ENCODE data around the gene FANCC. TPM values are rescaled to one million over a fixed set of nuclear protein-coding genes. Genes with fewer than 3 reads are reported as not detected.
"Not testable (repeated sequence)": the region's sequence is repeated elsewhere in the genome, so short reads cannot be mapped to it uniquely, and the experiment has no call there.

The FANCC gene
- total RNA-seq, 2 donors from 2014 or later: 15.8 to 18.1 TPM

- H3K27ac Mint-ChIP-seq: no peak overlapping the region
- ATAC-seq: peak in 1 of 2 donors; percentile 56
- H3K36me3 Mint-ChIP-seq: peaks cover 0 to 8% of the 10 kb centered on the region in 2 donors
- DNase-seq (ENCODE audit: low spot score in 2 of 2): no peak
- peaks cover 0 to 7% of the 10 kb centered on the region in 2 donors for H3K9me3 Mint-ChIP-seq
These were observed 15.0 kb downstream of the FANCC start for GRCh38 chr9:95302479-95302878.

DNA sequence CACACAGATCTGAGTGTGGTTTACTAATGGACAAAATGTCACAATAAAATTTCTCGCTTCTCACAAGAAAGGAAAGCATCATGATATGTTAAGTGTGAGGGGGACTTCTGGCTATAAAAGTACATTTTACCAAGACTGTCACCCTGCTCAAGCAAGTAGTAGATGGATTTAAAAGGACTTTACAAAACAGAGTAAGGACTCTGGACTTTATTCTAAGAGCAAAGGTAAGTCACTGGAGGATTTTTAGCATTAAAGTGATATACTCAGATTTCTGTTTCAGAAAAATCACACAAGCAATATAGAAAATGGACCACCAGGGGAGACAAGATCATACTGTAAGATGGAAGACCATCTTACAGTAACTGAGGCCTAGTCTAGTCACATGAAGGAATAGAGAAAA, 19.7 kb downstream of the FANCC start:
- Mint-ChIP-seq H3K9me3 (no peaks in the 10 kb centered on the region), H3K36me3 (no peaks in the 10 kb centered on the region), H3K27ac (no peak overlapping the region)
- DNase-seq (ENCODE audit: low spot score in 2 of 2): no peak
- ATAC-seq: no peak

DNA sequence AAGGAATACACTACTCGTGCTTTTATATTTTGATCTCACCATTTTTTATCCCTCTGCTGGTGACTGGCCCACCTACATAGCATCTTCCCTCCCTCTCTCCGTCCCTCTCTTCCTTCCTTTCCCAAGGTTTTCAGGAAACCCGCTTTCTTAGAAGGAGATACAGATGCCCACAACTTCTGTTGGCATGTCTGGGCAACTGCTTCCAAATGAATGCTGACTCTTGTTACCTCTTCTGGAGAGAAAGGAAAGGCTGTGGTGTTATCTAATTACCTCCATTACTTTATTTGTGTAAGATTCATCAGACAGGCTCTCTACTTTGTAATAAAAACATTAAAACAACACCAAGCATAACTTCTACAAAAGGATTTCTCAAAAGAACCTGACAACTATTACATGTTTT, 20.2 kb downstream of the FANCC start:
- DNase-seq (ENCODE audit: low spot score in 2 of 2): no peak
- Mint-ChIP-seq H3K36me3 (no peaks in the 10 kb centered on the region), H3K9me3 (no peaks in the 10 kb centered on the region), H3K27ac (no peak overlapping the region)
- no peak for ATAC-seq

- Mint-ChIP-seq H3K36me3 (peaks cover 4 to 5% of the 10 kb centered on the region in 2 donors), H3K27ac (no peak overlapping the region), H3K9me3 (peaks cover 0 to 3% of the 10 kb centered on the region in 2 donors)
- DNase-seq (ENCODE audit: low spot score in 2 of 2) (no peak), ATAC-seq (no peak)
These were observed 20.7 kb downstream of the FANCC start for GRCh38 chr9:95296761-95297160.

DNA sequence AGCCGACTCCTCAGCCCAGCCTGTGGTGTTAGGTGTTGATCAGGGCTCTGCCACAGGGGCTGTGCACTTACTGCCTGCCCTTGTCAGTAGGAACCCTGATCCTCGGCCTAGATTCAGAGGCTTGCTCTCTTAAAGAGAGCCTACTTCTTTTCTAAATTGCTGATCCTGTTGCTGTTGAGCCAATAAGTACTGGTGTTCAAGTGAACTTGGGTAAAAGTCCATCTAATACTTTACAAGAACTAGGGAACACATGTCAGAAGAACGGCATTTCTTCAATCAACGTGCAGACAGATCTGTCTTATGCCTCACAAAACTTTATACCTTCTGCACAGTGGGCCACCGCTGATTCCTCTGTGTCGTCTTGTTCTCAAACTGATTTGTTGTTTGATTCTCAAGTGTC, 24.2 kb downstream of the FANCC start:
- peaks cover 0 to 13% of the 10 kb centered on the region in 2 donors for H3K9me3 Mint-ChIP-seq
- H3K36me3 Mint-ChIP-seq: peaks cover 5 to 16% of the 10 kb centered on the region in 2 donors
- ATAC-seq; H3K27ac Mint-ChIP-seq; DNase-seq (ENCODE audit: low spot score in 2 of 2): not testable (repeated sequence)

- DNase-seq (ENCODE audit: low spot score in 2 of 2) (no peak), ATAC-seq (no peak)
- peaks cover 5 to 16% of the 10 kb centered on the region in 2 donors for H3K36me3 Mint-ChIP-seq
- H3K27ac Mint-ChIP-seq: no peak overlapping the region
- peaks cover 0 to 13% of the 10 kb centered on the region in 2 donors for H3K9me3 Mint-ChIP-seq
These were observed 25.3 kb downstream of the FANCC start for GRCh38 chr9:95292226-95292625.

DNA sequence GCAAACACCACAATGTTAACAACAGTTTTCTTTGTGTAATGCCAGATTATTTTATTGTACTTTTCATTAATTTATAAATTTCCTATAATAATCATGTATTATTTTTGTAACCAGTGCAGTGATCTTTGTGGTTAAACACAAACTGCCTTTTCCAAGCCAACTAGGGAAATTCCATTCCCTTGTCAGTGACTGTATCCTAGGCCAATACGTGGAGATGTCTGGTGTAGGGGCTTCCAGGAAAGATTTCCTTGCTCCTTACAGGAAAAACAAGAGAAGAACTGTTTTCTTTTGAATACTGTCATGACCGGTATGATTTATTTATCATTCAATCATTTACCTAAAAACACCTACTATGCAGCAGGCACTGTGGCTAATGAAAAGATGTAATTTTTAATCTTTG, 31.4 kb downstream of the FANCC start:
- H3K27ac Mint-ChIP-seq: no peak overlapping the region
- ATAC-seq: no peak
- H3K36me3 Mint-ChIP-seq: peaks cover 4 to 19% of the 10 kb centered on the region in 2 donors
- DNase-seq (ENCODE audit: low spot score in 2 of 2): no peak
- peaks cover under 1 to 11% of the 10 kb centered on the region in 2 donors for H3K9me3 Mint-ChIP-seq

- peaks cover 8 to 11% of the 10 kb centered on the region in 2 donors for H3K9me3 Mint-ChIP-seq
- DNase-seq (ENCODE audit: low spot score in 2 of 2): no peak
- ATAC-seq: no peak
- H3K27ac Mint-ChIP-seq: no peak overlapping the region
- H3K36me3 Mint-ChIP-seq: peaks cover 11 to 21% of the 10 kb centered on the region in 2 donors
These were observed 32.2 kb downstream of the FANCC start for GRCh38 chr9:95285307-95285706.

DNA sequence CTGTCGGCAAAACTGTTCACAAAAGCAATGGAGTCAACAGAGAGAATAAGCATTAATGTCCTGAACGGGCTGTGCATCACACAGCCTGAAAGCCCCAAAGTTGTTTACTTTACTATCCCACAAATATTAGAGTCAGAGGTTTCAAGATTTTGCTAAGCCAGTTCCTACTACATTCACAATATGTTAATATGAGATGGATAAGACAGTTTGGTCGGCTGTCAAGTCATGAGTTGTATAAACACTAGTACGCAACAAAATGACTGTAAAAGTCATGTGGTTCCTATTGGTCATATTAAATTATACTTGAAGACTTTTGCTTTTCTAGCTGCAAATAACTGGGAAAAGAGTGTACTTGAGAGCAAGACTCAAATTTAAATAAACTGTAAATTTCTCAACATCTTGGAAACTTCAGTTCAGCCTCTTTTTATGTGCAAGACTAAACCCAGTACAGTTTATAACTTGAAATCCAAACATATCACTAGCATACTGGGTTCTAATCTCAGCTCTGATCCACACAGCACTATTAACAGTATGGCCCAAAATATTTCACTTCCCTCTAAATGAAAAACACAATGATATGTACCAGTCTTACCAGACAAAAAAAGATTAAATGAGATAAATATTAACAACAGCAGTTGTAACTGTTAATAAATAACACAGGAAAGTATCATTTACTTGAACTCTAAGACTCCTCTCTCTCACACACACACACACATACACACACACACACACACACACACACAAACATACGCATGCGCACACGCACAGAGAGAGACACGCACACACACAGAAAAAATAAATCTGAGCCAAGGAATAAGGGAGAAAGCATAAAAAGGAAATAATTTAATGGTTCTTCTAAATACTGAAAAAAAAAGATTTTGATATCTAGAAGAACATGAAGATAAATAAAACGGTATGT, 33.1 kb downstream of the FANCC start:
- ATAC-seq: no peak

GRCh38 chr9:95283673-95284072, 33.8 kb downstream of the FANCC start:
- ATAC-seq (no peak), DNase-seq (ENCODE audit: low spot score in 2 of 2) (no peak)
- no peak overlapping the region for H3K27ac Mint-ChIP-seq
- H3K36me3 Mint-ChIP-seq: peaks cover 11 to 22% of the 10 kb centered on the region in 2 donors
- H3K9me3 Mint-ChIP-seq: peaks cover 9 to 12% of the 10 kb centered on the region in 2 donors

More for the DNA sequence above, 33.1 kb downstream of the FANCC start:
- no peak for DNase-seq (ENCODE audit: low spot score in 2 of 2)
- no peak overlapping the region for H3K27ac Mint-ChIP-seq
- H3K36me3 Mint-ChIP-seq: peaks cover 11 to 22% of the 10 kb centered on the region in 2 donors
- H3K9me3 Mint-ChIP-seq: peaks cover 9 to 12% of the 10 kb centered on the region in 2 donors

GRCh38 chr9:95282332-95282731, 35.2 kb downstream of the FANCC start:
- no peak for ATAC-seq
- Mint-ChIP-seq H3K9me3 (peaks cover 9 to 12% of the 10 kb centered on the region in 2 donors), H3K36me3 (peaks cover 11 to 22% of the 10 kb centered on the region in 2 donors), H3K27ac (no peak overlapping the region)
- DNase-seq (ENCODE audit: low spot score in 2 of 2): no peak

DNA sequence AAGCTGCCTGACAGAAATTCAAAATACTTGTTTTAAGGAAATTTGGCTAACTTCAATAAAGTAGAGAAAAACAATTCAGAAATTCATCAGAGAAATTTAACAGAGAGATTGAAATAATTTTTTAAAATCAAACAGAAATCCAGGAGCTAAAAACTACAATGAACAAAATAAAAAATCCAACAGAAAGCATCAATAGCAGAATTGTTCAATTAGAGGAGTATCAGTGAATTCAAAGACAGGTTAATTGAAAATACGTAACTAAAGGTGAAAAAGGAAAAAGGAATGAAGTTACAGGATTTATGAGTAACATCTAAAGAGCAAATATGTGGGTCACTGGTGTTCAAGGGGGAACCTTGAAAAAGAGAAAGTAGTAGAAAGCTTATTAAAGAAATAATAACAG, 36.8 kb downstream of the FANCC start:
- Mint-ChIP-seq H3K9me3 (peaks cover 9 to 12% of the 10 kb centered on the region in 2 donors), H3K36me3 (peaks cover 11 to 22% of the 10 kb centered on the region in 2 donors), H3K27ac (no peak overlapping the region)
- no peak for DNase-seq (ENCODE audit: low spot score in 2 of 2)
- ATAC-seq: no peak

- ATAC-seq (no peak), DNase-seq (ENCODE audit: low spot score in 2 of 2) (no peak)
- peaks cover 11 to 22% of the 10 kb centered on the region in 2 donors for H3K36me3 Mint-ChIP-seq
- H3K27ac Mint-ChIP-seq: no peak overlapping the region
- peaks cover 9 to 12% of the 10 kb centered on the region in 2 donors for H3K9me3 Mint-ChIP-seq
These were observed 40.0 kb downstream of the FANCC start for GRCh38 chr9:95277509-95277908.

DNA sequence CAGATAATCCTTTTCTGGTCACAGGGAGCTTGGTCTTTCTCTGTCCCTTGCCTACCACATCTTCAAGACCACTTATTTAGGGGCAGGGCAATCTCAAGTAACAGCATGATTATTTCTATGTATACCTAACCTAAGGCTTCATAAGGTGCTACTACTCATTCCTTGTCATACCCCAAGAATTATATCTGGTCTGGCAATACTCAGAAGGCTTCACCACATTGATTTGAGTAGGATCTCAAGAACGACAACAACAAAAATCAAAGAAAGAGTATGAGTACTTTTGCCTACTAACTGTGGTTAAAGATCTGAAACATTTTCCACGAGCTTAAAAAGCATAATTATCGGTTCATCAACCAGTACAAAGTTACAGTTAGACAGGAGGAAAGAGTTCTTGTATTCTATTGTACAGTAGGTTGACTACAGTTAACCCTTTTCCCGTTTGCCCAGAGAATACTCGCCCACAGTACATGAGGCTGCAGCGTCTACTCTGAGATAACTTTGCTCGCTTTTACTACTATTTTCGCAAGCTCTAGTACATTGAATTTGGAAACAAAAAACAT, 41.0 kb downstream of the FANCC start:
- Mint-ChIP-seq H3K9me3 (peaks cover 9 to 12% of the 10 kb centered on the region in 2 donors), H3K27ac (no peak overlapping the region), H3K36me3 (peaks cover 10 to 17% of the 10 kb centered on the region in 2 donors)
- ATAC-seq: peak; percentile 75 to 90
- no peak for DNase-seq (ENCODE audit: low spot score in 2 of 2)

- DNase-seq (ENCODE audit: low spot score in 2 of 2); H3K27ac Mint-ChIP-seq; H3K9me3 Mint-ChIP-seq; ATAC-seq; H3K36me3 Mint-ChIP-seq: not testable (repeated sequence)
These were observed 43.3 kb downstream of the FANCC start for GRCh38 chr9:95274160-95274559.

GRCh38 chr9:95273369-95274022, 44.0 kb downstream of the FANCC start:
- ATAC-seq (peak; percentile 40 to 46), DNase-seq (ENCODE audit: low spot score in 2 of 2) (no peak)
- Mint-ChIP-seq H3K9me3 (no peaks in the 10 kb centered on the region), H3K36me3 (no peaks in the 10 kb centered on the region), H3K27ac (no peak overlapping the region)

DNA sequence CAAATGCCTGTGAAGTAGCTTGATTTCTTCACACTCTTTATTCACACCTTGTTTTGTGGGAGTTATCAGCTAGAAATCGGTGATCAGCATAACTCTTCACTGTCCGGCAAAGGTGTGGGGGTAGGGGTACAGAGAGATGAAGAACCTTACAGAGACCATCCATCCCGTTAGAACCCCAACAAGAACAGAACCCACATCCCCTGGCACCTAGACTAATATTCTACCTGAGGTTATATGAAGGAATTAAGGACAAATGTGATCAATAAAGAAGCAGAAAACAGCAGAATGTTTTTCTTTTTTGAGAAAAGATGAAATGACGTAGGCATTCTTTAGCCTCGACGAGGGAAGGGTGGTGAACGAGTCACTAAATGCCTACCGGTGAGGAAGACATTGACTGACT, 44.7 kb downstream of the FANCC start:
- DNase-seq (ENCODE audit: low spot score in 2 of 2) (no peak), ATAC-seq (no peak)
- no peak overlapping the region for H3K27ac Mint-ChIP-seq
- no peaks in the 10 kb centered on the region for H3K36me3 Mint-ChIP-seq
- H3K9me3 Mint-ChIP-seq: no peaks in the 10 kb centered on the region

All from activated naive CD4-positive, alpha-beta T cell treated with anti-CD3 and anti-CD28 coated beads, Interleukin-2, amount 50 U/mL, for 72 hours (primary cell).